CD14-positive monocyte (primary cell): ENCODE measurements around the gene RHOBTB1. TPM values are rescaled to one million over a fixed set of nuclear protein-coding genes. Genes with fewer than 3 reads are reported as not detected.

Experiments
- DNase-seq, 3 donors: peaks; one replicate each; pipeline ENCODE4 v3.0.0-alpha.2; 2011 to 2022
- H2AFZ ChIP-seq: 2 replicates; pipeline ENCODE4 v1.6.0; 2012; ENCODE audit warnings: mild to moderate bottlenecking, low read depth, low read length, inconsistent platforms; ENCODE audit not compliant: insufficient read depth, poor library complexity, severe bottlenecking
- H3K27ac ChIP-seq, 2 donors: 1 replicate in 1 of 2; 2 replicates in 1 of 2; pipeline ENCODE4 v1.5.1; 2012 to 2013; ENCODE audit warnings: low read length in 2 of 2, control low read depth in 1 of 2, inconsistent platforms in 1 of 2, low read depth in 1 of 2, mild to moderate bottlenecking in 1 of 2
- H3K27me3 ChIP-seq, 2 donors: one replicate each; pipeline versions ENCODE4 v1.6.0 to v1.6.1; 2011 to 2013; ENCODE audit warnings: low read length in 2 of 2; ENCODE audit not compliant: control insufficient read depth in 2 of 2, insufficient read depth in 2 of 2
- H3K36me3 ChIP-seq, 2 donors: replicated peaks in 1 of 2; 1 replicate in 1 of 2; 2 replicates in 1 of 2; pipeline versions ENCODE4 v1.5.1 to v1.6.1; 2012 to 2013; ENCODE audit warnings: low read length in 2 of 2, control low read depth in 1 of 2, inconsistent platforms in 1 of 2, mild to moderate bottlenecking in 1 of 2; ENCODE audit not compliant: insufficient read depth in 2 of 2, control insufficient read depth in 1 of 2
- H3K4me1 ChIP-seq, 2 donors: 1 replicate in 1 of 2; 2 replicates in 1 of 2; pipeline versions ENCODE4 v1.5.1 to v1.6.1; 2012 to 2013; ENCODE audit warnings: low read length in 2 of 2, control low read depth in 1 of 2, inconsistent platforms in 1 of 2, mild to moderate bottlenecking in 1 of 2, moderate library complexity in 1 of 2; ENCODE audit not compliant: insufficient read depth in 2 of 2, control insufficient read depth in 1 of 2
- H3K4me2 ChIP-seq: replicated peaks from 2 replicates; pipeline ENCODE3; 2012; ENCODE audit warnings: low read length, moderate library complexity, mild to moderate bottlenecking; ENCODE audit not compliant: poor library complexity, severe bottlenecking; ENCODE audit errors: extremely low read depth
- H3K4me3 ChIP-seq, 3 experiments: fragments of 200-600 bp in 1 of 3; sonication (generic) in 1 of 3; replicated peaks in 1 of 3; 1 replicate in 2 of 3; 2 replicates in 1 of 3; pipeline ENCODE4 v1.5.1; 2011 to 2013; ENCODE audit warnings: low read length in 3 of 3, mild to moderate bottlenecking in 3 of 3, control low read depth in 2 of 3, low read depth in 2 of 3, inconsistent platforms in 1 of 3, moderate library complexity in 1 of 3
- H3K79me2 ChIP-seq: 2 replicates; pipeline ENCODE4 v1.6.0; 2012; ENCODE audit warnings: mild to moderate bottlenecking, control low read depth, inconsistent platforms, low read length, moderate library complexity; ENCODE audit not compliant: insufficient read depth
- H3K9ac ChIP-seq: 2 replicates; pipeline ENCODE4 v1.6.0; 2017; ENCODE audit warnings: low read length, mild to moderate bottlenecking; ENCODE audit not compliant: insufficient read depth, poor library complexity, severe bottlenecking
- H3K9me3 ChIP-seq, 2 donors: replicated peaks in 1 of 2; 1 replicate in 1 of 2; 2 replicates in 1 of 2; pipeline versions ENCODE4 v1.5.1 to v1.6.1; 2012 to 2013; ENCODE audit warnings: low read length in 2 of 2, control low read depth in 1 of 2; ENCODE audit not compliant: control insufficient read depth in 1 of 2, insufficient read depth in 1 of 2
- H4K20me1 ChIP-seq: 2 replicates; pipeline ENCODE4 v1.6.0; 2012; ENCODE audit warnings: mild to moderate bottlenecking, low read length, control low read depth, moderate library complexity; ENCODE audit not compliant: insufficient read depth
- H3K27ac Mint-ChIP-seq, 7 donors: one replicate each; pipeline ENCODE4 v1.8.0; 2020; ENCODE audit warnings: mild to moderate bottlenecking in 7 of 7, mixed read lengths in 7 of 7, moderate library complexity in 6 of 7, inconsistent platforms in 2 of 7
- H3K27me3 Mint-ChIP-seq, 3 donors: one replicate each; pipeline ENCODE4 v1.8.0; 2021 to 2022; ENCODE audit warnings: low read depth in 3 of 3, mild to moderate bottlenecking in 3 of 3, mixed read lengths in 3 of 3, moderate library complexity in 3 of 3, inconsistent platforms in 1 of 3
- H3K36me3 Mint-ChIP-seq, 2 donors: one replicate each; pipeline ENCODE4 v1.8.0; 2020; ENCODE audit warnings: mixed read lengths in 2 of 2, inconsistent platforms in 1 of 2, mild to moderate bottlenecking in 1 of 2
- H3K4me1 Mint-ChIP-seq: one replicate; pipeline ENCODE4 v1.8.0; 2020; ENCODE audit warnings: mild to moderate bottlenecking, mixed read lengths
- H3K4me3 Mint-ChIP-seq, 2 donors: one replicate each; pipeline ENCODE4 v1.8.0; 2020; ENCODE audit warnings: mild to moderate bottlenecking in 2 of 2, mixed read lengths in 2 of 2, moderate library complexity in 1 of 2
- H3K9me3 Mint-ChIP-seq, 7 donors: one replicate each; pipeline ENCODE4 v1.8.0; 2020 to 2022; ENCODE audit warnings: mixed read lengths in 7 of 7, mild to moderate bottlenecking in 6 of 7, moderate library complexity in 6 of 7, inconsistent platforms in 2 of 7
- CTCF ChIP-seq: fragments of 200-600 bp; IDR thresholded peaks from one replicate; pipeline ENCODE4 v1.8.0; 2022; ENCODE audit warnings: antibody characterized with exemption, mild to moderate bottlenecking
- WGBS: methylation state at CpG from one replicate; pipeline ENCODE4 v1.1.5; 2013; ENCODE audit warnings: missing lambda C conversion rate; ENCODE audit not compliant: insufficient coverage; 5-methylcytosine and 5-hydroxymethylcytosine counted together
- intact Hi-C, 2 donors: fragments of 100-400 bp; cut with micrococcal nuclease; formaldehyde crosslinking; loops; one replicate each; pipeline versions ENCODE4 v1.15.0 to v1.15.1; 2023
- polyA plus RNA-seq, 3 donors: library from polyadenylated mRNA; depleted of rRNA in 1 of 3; unstranded in 2 of 3; stranded (reverse) in 1 of 3; fragments of 300-500 nt in 2 of 3; fragments of >200 nt in 1 of 3; fragmentation: Illumina TruSeq in 2 of 3; gene quantifications; 1 replicate in 2 of 3; 2 replicates in 1 of 3; pipeline ENCODE4 v1.2.3, GENCODE V29; 2012 to 2021

The RHOBTB1 gene
- polyA plus RNA-seq, 3 donors: 0.41 to 0.96 (median 0.62) TPM

- TF ChIP-seq CTCF: no peak
- Histone ChIP-seq H4K20me1 (no peaks in the 10 kb centered on the region), H3K36me3 (no peaks in the 10 kb centered on the region), H3K9me3 (no peaks in the 10 kb centered on the region), H3K79me2 (no peaks in the 10 kb centered on the region), H3K4me1 (no peaks in the 10 kb centered on the region), H2AFZ (no peak overlapping the region), H3K4me3 (no peak overlapping the region), H3K27ac (no peak overlapping the region), H3K4me2 (no peak overlapping the region), H3K27me3 (no peaks in the 10 kb centered on the region), H3K9ac (no peak overlapping the region)
- no peak overlapping the region for H3K4me3 Mint-ChIP-seq
- H3K9me3 Mint-ChIP-seq: no peaks in the 10 kb centered on the region
- no CpG with 5 or more reads among the region's 2 CpGs for WGBS
- no peaks in the 10 kb centered on the region for H3K4me1 Mint-ChIP-seq
- DNase-seq: no peak
- intact Hi-C loops: no loop called here
- H3K27ac Mint-ChIP-seq: no peak overlapping the region
- no peaks in the 10 kb centered on the region for H3K36me3 Mint-ChIP-seq
- H3K27me3 Mint-ChIP-seq: peaks cover 0 to 1% (median 0%) of the 10 kb centered on the region in 3 donors
These were observed 12.0 kb upstream of the RHOBTB1 start for GRCh38 chr10:60955957-60956425.

GRCh38 chr10:60955316-60955715 is 11.3 kb upstream of the RHOBTB1 start:
- H3K4me2 ChIP-seq: no peak overlapping the region
- no peaks in the 10 kb centered on the region for H3K9me3 ChIP-seq
- Mint-ChIP-seq H3K27me3 (peaks cover 0 to 1% (median 0%) of the 10 kb centered on the region in 3 donors), H3K27ac (no peak overlapping the region), H3K4me1 (no peaks in the 10 kb centered on the region), H3K9me3 (no peaks in the 10 kb centered on the region), H3K36me3 (no peaks in the 10 kb centered on the region), H3K4me3 (no peak overlapping the region)
- intact Hi-C loops: no loop called here
- no peaks in the 10 kb centered on the region for H3K36me3 ChIP-seq
- TF ChIP-seq CTCF: no peak
- no peaks in the 10 kb centered on the region for H3K4me1 ChIP-seq
- H3K27me3 ChIP-seq: no peaks in the 10 kb centered on the region
- H3K9ac ChIP-seq: no peak overlapping the region
- no peaks in the 10 kb centered on the region for H3K79me2 ChIP-seq
- H3K4me3 ChIP-seq: no peak overlapping the region
- no peak overlapping the region for H3K27ac ChIP-seq
- no peak for DNase-seq
- H2AFZ ChIP-seq: no peak overlapping the region
- H4K20me1 ChIP-seq: no peaks in the 10 kb centered on the region
